Renal cortex interstitium (tissue), 15 donors: ENCODE data around the gene KLHL29. TPM values are rescaled to one million over a fixed set of nuclear protein-coding genes. Genes with fewer than 3 reads are reported as not detected.
"Not testable (repeated sequence)": the region's sequence is repeated elsewhere in the genome, so short reads cannot be mapped to it uniquely, and the experiment has no call there.

Experiments
- DNase-seq, 11 donors: peaks; one replicate each; pipeline ENCODE4 v3.0.0-alpha.2; 2013; ENCODE audit warnings: low read depth in 9 of 11, low spot score in 4 of 11; ENCODE audit errors: extremely low read depth in 1 of 11
- long read RNA-seq, 16 experiments: transcript quantifications; one replicate each; lab custom pipeline, GENCODE V29; 2026
- polyA plus RNA-seq, 3 donors: library from polyadenylated mRNA; unstranded; fragments of 120-200 nt; gene quantifications; one replicate each; pipeline ENCODE4 v1.2.1, GENCODE V29; 2013; ENCODE audit not compliant: insufficient read length in 3 of 3

Gene KLHL29
- polyA plus RNA-seq = 10 to 100 TPM; 11.8 to 14.6 (median 12.2) TPM
- long read RNA-seq, donor 1, full-length matches to known transcripts = 3 of 3 reads
- long read RNA-seq, donor 1, partial matches to known transcripts = 0 of 3 reads
- long read RNA-seq, donor 1, other reads (novel, unspliced or antisense) = 0 of 3 reads
- long read RNA-seq, donor 2, full-length matches to known transcripts = 1 of 1 reads
- long read RNA-seq, donor 2, partial matches to known transcripts = 0 of 1 reads
- long read RNA-seq, donor 2, other reads (novel, unspliced or antisense) = 0 of 1 reads
- long read RNA-seq, donor 3, partial matches to known transcripts = 5 of 5 reads
- long read RNA-seq, donor 3, other reads (novel, unspliced or antisense) = 0 of 5 reads
- long read RNA-seq, donor 4 = 0 reads
- long read RNA-seq, donor 5 = 0 reads
- long read RNA-seq, donor 6 = 0 reads
- long read RNA-seq, donor 7 = 0 reads
- long read RNA-seq, donor 8, full-length matches to known transcripts = 2 of 2 reads
- long read RNA-seq, donor 8, partial matches to known transcripts = 0 of 2 reads
- long read RNA-seq, donor 8, other reads (novel, unspliced or antisense) = 0 of 2 reads
- long read RNA-seq, donor 9 = 0 reads
- long read RNA-seq, donor 10 = 0 reads
- long read RNA-seq, donor 11 = 0 reads
- long read RNA-seq, donor 12 = 0 reads
- long read RNA-seq, donor 13 = 0 reads
- long read RNA-seq, donor 14 = 0 reads
- long read RNA-seq, donor 15, full-length matches to known transcripts = 2 of 2 reads
- long read RNA-seq, donor 15, partial matches to known transcripts = 0 of 2 reads
- long read RNA-seq, donor 15, other reads (novel, unspliced or antisense) = 0 of 2 reads
- long read RNA-seq, donor 16, full-length matches to known transcripts = 1 of 1 reads
- long read RNA-seq, donor 16, partial matches to known transcripts = 0 of 1 reads
- long read RNA-seq, donor 16, other reads (novel, unspliced or antisense) = 0 of 1 reads

- DNase-seq = peak in 2 of 11 donors; percentile 36 to 55
Measured at GRCh38 chr2:23384551-23385343, at the start of gene KLHL29. KLHL29 (plus strand) TSS chr2:23385179; CDS start chr2:23562197, 177,018 bp downstream.

- DNase-seq = no peak
Measured at GRCh38 chr2:23335550-23335949, 49.4 kb upstream of the KLHL29 start.

GRCh38 chr2:23342075-23342474 lies 42.9 kb upstream of the KLHL29 start:
- no peak for DNase-seq

- no peak for DNase-seq
Measured at GRCh38 chr2:23346029-23346428, 39.0 kb upstream of the KLHL29 start.

GRCh38 chr2:23346781-23347180 lies 38.2 kb upstream of the KLHL29 start:
- no peak for DNase-seq

GRCh38 chr2:23347471-23348092 lies 37.4 kb upstream of the KLHL29 start:
- DNase-seq = no peak

- not testable (repeated sequence) for DNase-seq
Measured at GRCh38 chr2:23348093-23348481, 36.9 kb upstream of the KLHL29 start.

- DNase-seq = no peak
Measured at GRCh38 chr2:23349508-23349907, 35.5 kb upstream of the KLHL29 start.

GRCh38 chr2:23350041-23350791 lies 34.8 kb upstream of the KLHL29 start:
- DNase-seq = no peak

- DNase-seq = no peak
Measured at GRCh38 chr2:23350792-23351355, 34.1 kb upstream of the KLHL29 start.

GRCh38 chr2:23351388-23352141 lies 33.4 kb upstream of the KLHL29 start:
- DNase-seq = peak; percentile 55 to 87 (median 80)

GRCh38 chr2:23354554-23354953 lies 30.4 kb upstream of the KLHL29 start:
- DNase-seq = no peak

- DNase-seq = no peak
Measured at GRCh38 chr2:23355001-23355400, 30.0 kb upstream of the KLHL29 start.

- DNase-seq = no peak
Measured at GRCh38 chr2:23356711-23357110, 28.3 kb upstream of the KLHL29 start.

GRCh38 chr2:23359631-23360567 lies 25.1 kb upstream of the KLHL29 start:
- DNase-seq = no peak

GRCh38 chr2:23360571-23361125 lies 24.3 kb upstream of the KLHL29 start:
- DNase-seq = peak in 2 of 11 donors; percentile 14 to 45
